Fibroblast of the aortic adventitia (primary cell): Measurements from ENCODE around the gene DUSP9. TPM values are rescaled to one million over a fixed set of nuclear protein-coding genes. Genes with fewer than 3 reads are reported as not detected.
A peak's percentile ranks its signal among the peaks of the same experiment; 100 is the strongest.

ENCODE experiments used
- DNase-seq: peaks from one replicate; pipeline ENCODE4 v3.0.0-alpha.2; 2010; ENCODE audit warnings: low read depth
- H3K4me3 ChIP-seq: 2 replicates; pipeline ENCODE4 v1.5.1; 2011; ENCODE audit warnings: low read depth, mild to moderate bottlenecking, control low read depth, low read length, moderate library complexity
- CTCF ChIP-seq: IDR thresholded peaks from 2 replicates; pipeline ENCODE4 v1.5.1; 2011; ENCODE audit warnings: mild to moderate bottlenecking, low read length, control low read depth, inconsistent platforms; ENCODE audit not compliant: insufficient read depth
- total RNA-seq: library from RNA; depleted of rRNA; stranded (reverse); fragments of >200 nt; gene quantifications from 2 replicates; pipeline ENCODE4 v1.2.3, GENCODE V29; 2012; ENCODE audit warnings: low replicate concordance

Gene DUSP9
- total RNA-seq, 1 donor = not detected

GRCh38 chrX:153659268-153659667 is 12.3 kb downstream of the DUSP9 start:
- DNase-seq = no peak
- TF ChIP-seq CTCF = no peak
- no peak overlapping the region for H3K4me3 ChIP-seq

GRCh38 chrX:153662266-153662665 is 15.3 kb downstream of the DUSP9 start:
- no peak overlapping the region for H3K4me3 ChIP-seq
- DNase-seq = peak; percentile 20
- peak; percentile 40 for TF ChIP-seq CTCF

- TF ChIP-seq CTCF = no peak
- no peak for DNase-seq
- no peak overlapping the region for H3K4me3 ChIP-seq
These were observed 18.8 kb downstream of the DUSP9 start for GRCh38 chrX:153665726-153666306.

- H3K4me3 ChIP-seq = peak overlapping the region; percentile 44
- no peak for TF ChIP-seq CTCF
- DNase-seq = no peak
These were observed 20.4 kb downstream of the DUSP9 start for GRCh38 chrX:153667281-153667955.

GRCh38 chrX:153667956-153668396 is 21.0 kb downstream of the DUSP9 start:
- H3K4me3 ChIP-seq = peak overlapping the region; percentile 44
- peak; percentile 72 for TF ChIP-seq CTCF
- peak; percentile 84 for DNase-seq

- H3K4me3 ChIP-seq = no peak overlapping the region
- DNase-seq = no peak
- no peak for TF ChIP-seq CTCF
These were observed 21.6 kb downstream of the DUSP9 start for GRCh38 chrX:153668423-153669173.
